Measurements from ENCODE around the gene TNIP2. TPM values are rescaled to one million over a fixed set of nuclear protein-coding genes. Genes with fewer than 3 reads are reported as not detected.

The TNIP2 gene
- total and polyA plus RNA-seq, 3 donors from 2014 or later: 35.1 to 108 (median 99.7) TPM

- Histone ChIP-seq H3K4me3 (no peak overlapping the region), H3K36me3 (ENCODE audit: low read depth, missing control alignments) (no peaks in the 10 kb centered on the region), H3K27ac (no peak overlapping the region), H3K4me1 (no peaks in the 10 kb centered on the region), H3K9me3 (no peaks in the 10 kb centered on the region), H3K27me3 (no peaks in the 10 kb centered on the region)
- intact Hi-C loops (cut with DNase I; ENCODE audit: low total_unique reads): no loop called here
- WGBS, 2 donors: 70 to 83% methylated on average over 4 of the region's 4 CpGs
- DNase-seq: no peak
- TF ChIP-seq POLR2A (IDR thresholded peaks at IDR 0.05) (no peak), CTCF (IDR thresholded peaks at IDR 0.05) (no peak)
These were observed 41.2 kb downstream of the TNIP2 start for GRCh38 chr4:2714918-2715317.

- no peak overlapping the region for H3K4me3 ChIP-seq
These were observed 41.9 kb downstream of the TNIP2 start for GRCh38 chr4:2714061-2714770.

GRCh38 chr4:2713337-2713736 lies 42.8 kb downstream of the TNIP2 start:
- TF ChIP-seq POLR2A (IDR thresholded peaks at IDR 0.05) (no peak), CTCF (IDR thresholded peaks at IDR 0.05) (no peak)
- no peak overlapping the region for H3K27ac ChIP-seq
- 92% methylated on average over 5 of the region's 5 CpGs for WGBS, 2 donors
- no peaks in the 10 kb centered on the region for H3K4me1 ChIP-seq
- no peaks in the 10 kb centered on the region for H3K9me3 ChIP-seq
- intact Hi-C loops (cut with DNase I; ENCODE audit: low total_unique reads): no loop called here
- no peak for DNase-seq
- no peak overlapping the region for H3K4me3 ChIP-seq
- no peaks in the 10 kb centered on the region for H3K36me3 ChIP-seq (ENCODE audit: low read depth, missing control alignments)
- H3K27me3 ChIP-seq: no peaks in the 10 kb centered on the region

More at GRCh38 chr4:2714061-2714770, 41.9 kb downstream of the TNIP2 start:
- no peak for TF ChIP-seq POLR2A (IDR thresholded peaks at IDR 0.05)
- no peak for TF ChIP-seq CTCF (IDR thresholded peaks at IDR 0.05)
- Histone ChIP-seq H3K36me3 (ENCODE audit: low read depth, missing control alignments) (no peaks in the 10 kb centered on the region), H3K27ac (no peak overlapping the region), H3K4me1 (no peaks in the 10 kb centered on the region), H3K27me3 (no peaks in the 10 kb centered on the region), H3K9me3 (no peaks in the 10 kb centered on the region)
- intact Hi-C loops (cut with DNase I; ENCODE audit: low total_unique reads): no loop called here
- 53 to 63% methylated on average over 10 of the region's 10 CpGs for WGBS, 2 donors
- DNase-seq: no peak

- Histone ChIP-seq H3K9me3 (no peaks in the 10 kb centered on the region), H3K36me3 (ENCODE audit: low read depth, missing control alignments) (no peaks in the 10 kb centered on the region), H3K27me3 (no peaks in the 10 kb centered on the region), H3K4me3 (no peak overlapping the region), H3K27ac (no peak overlapping the region), H3K4me1 (no peaks in the 10 kb centered on the region)
- intact Hi-C loops (cut with DNase I; ENCODE audit: low total_unique reads): no loop called here
- TF ChIP-seq CTCF (IDR thresholded peaks at IDR 0.05): no peak
- TF ChIP-seq POLR2A (IDR thresholded peaks at IDR 0.05): no peak
- DNase-seq: no peak
- WGBS, 2 donors: 80 to 83% methylated on average over 9 of the region's 9 CpGs
These were observed 43.8 kb downstream of the TNIP2 start for GRCh38 chr4:2712261-2712842.

- Histone ChIP-seq H3K36me3 (ENCODE audit: low read depth, missing control alignments) (no peaks in the 10 kb centered on the region), H3K4me1 (no peaks in the 10 kb centered on the region), H3K4me3 (no peak overlapping the region), H3K27me3 (no peaks in the 10 kb centered on the region), H3K9me3 (no peaks in the 10 kb centered on the region), H3K27ac (no peak overlapping the region)
- 89 to 91% methylated on average over 7 of the region's 7 CpGs for WGBS, 2 donors
- DNase-seq: no peak
- intact Hi-C loops (cut with DNase I; ENCODE audit: low total_unique reads): no loop called here
- no peak for TF ChIP-seq CTCF (IDR thresholded peaks at IDR 0.05)
- no peak for TF ChIP-seq POLR2A (IDR thresholded peaks at IDR 0.05)
These were observed 53.4 kb downstream of the TNIP2 start for GRCh38 chr4:2702770-2703169.
